ENCODE measurements around the gene MAGI1.

GRCh38 chr3:65322910-65323309, 715.8 kb downstream of the MAGI1 start:
- no peak for TF ChIP-seq YY1 (IDR thresholded peaks at IDR 0.05; ENCODE audit: low read depth)
- TF ChIP-seq MXI1 (IDR thresholded peaks at IDR 0.05; ENCODE audit: low read depth, low read length), result no peak
- no peak for TF ChIP-seq EP300 (IDR thresholded peaks at IDR 0.05; ENCODE audit: borderline replicate concordance in 1 of 2, low read depth in 1 of 2, low read length in 1 of 2)
- TF ChIP-seq TEAD4 (IDR thresholded peaks at IDR 0.05; ENCODE audit: borderline replicate concordance, insufficient read depth), result no peak
- TF ChIP-seq CTCF (IDR thresholded peaks at IDR 0.05), result no peak
- no peak for TF ChIP-seq JUND (IDR thresholded peaks at IDR 0.05)
- no peak for TF ChIP-seq TAF1 (IDR thresholded peaks at IDR 0.05; ENCODE audit: borderline replicate concordance, low read depth, low read length)
- TF ChIP-seq, protein P1, sequence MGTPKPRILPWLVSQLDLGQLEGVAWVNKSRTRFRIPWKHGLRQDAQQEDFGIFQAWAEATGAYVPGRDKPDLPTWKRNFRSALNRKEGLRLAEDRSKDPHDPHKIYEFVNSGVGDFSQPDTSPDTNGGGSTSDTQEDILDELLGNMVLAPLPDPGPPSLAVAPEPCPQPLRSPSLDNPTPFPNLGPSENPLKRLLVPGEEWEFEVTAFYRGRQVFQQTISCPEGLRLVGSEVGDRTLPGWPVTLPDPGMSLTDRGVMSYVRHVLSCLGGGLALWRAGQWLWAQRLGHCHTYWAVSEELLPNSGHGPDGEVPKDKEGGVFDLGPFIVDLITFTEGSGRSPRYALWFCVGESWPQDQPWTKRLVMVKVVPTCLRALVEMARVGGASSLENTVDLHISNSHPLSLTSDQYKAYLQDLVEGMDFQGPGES (IDR thresholded peaks at IDR 0.05; ENCODE audit: low read depth, low read length), result no peak
- TF ChIP-seq MAX (IDR thresholded peaks at IDR 0.05; ENCODE audit: low read depth), result no peak
- no peak for TF ChIP-seq FOXM1 (IDR thresholded peaks at IDR 0.05; ENCODE audit: low read depth)
- no peak for TF ChIP-seq RCOR1 (IDR thresholded peaks at IDR 0.05; ENCODE audit: low read length)

All from SK-N-SH (cell line).